Hepatocyte (in vitro differentiated cells): Measurements from ENCODE around the gene SEMA5A. TPM values are rescaled to one million over a fixed set of nuclear protein-coding genes. Genes with fewer than 3 reads are reported as not detected.
A peak's percentile ranks its signal among the peaks of the same experiment; 100 is the strongest.

Experiments
- DNase-seq: peaks from one replicate; pipeline ENCODE4 v3.0.0-alpha.2; 2016; ENCODE audit warnings: low spot score
- H2AFZ ChIP-seq: fragments of 200-600 bp; sonication (generic); 2 replicates; pipeline ENCODE4 v1.6.0; 2016; ENCODE audit warnings: antibody characterized with exemption, mild to moderate bottlenecking
- H3K27ac ChIP-seq: fragments of 200-600 bp; sonication (generic); 2 replicates; pipeline ENCODE4 v1.5.1; 2016; ENCODE audit warnings: mild to moderate bottlenecking
- H3K27me3 ChIP-seq: fragments of 200-600 bp; sonication (generic); 2 replicates; pipeline ENCODE4 v1.6.1; 2016
- H3K36me3 ChIP-seq: fragments of 200-600 bp; sonication (generic); replicated peaks from 2 replicates; pipeline ENCODE4 v1.5.1; 2016; ENCODE audit warnings: low read depth; ENCODE audit not compliant: insufficient read depth
- H3K4me1 ChIP-seq: fragments of 200-600 bp; sonication (generic); 2 replicates; pipeline ENCODE4 v1.5.1; 2016; ENCODE audit warnings: mild to moderate bottlenecking, moderate library complexity; ENCODE audit not compliant: insufficient read depth
- H3K4me2 ChIP-seq: fragments of 200-600 bp; sonication (generic); 2 replicates; pipeline ENCODE4 v1.6.0; 2016
- H3K4me3 ChIP-seq: fragments of 200-600 bp; sonication (generic); 2 replicates; pipeline ENCODE4 v1.5.1; 2016; ENCODE audit warnings: mild to moderate bottlenecking
- H3K79me2 ChIP-seq: fragments of 200-600 bp; sonication (generic); 2 replicates; pipeline ENCODE4 v1.6.0; 2017; ENCODE audit warnings: mild to moderate bottlenecking
- H3K9me2 ChIP-seq: fragments of 200-600 bp; sonication (generic); replicated peaks from 2 replicates; pipeline ENCODE4 v1.6.0; 2017; ENCODE audit warnings: mild to moderate bottlenecking; ENCODE audit not compliant: insufficient read depth
- H3K9me3 ChIP-seq: fragments of 200-600 bp; sonication (generic); 2 replicates; pipeline ENCODE4 v1.5.1; 2016; ENCODE audit warnings: low read depth, mild to moderate bottlenecking
- H4K20me1 ChIP-seq: fragments of 200-600 bp; sonication (generic); 2 replicates; pipeline ENCODE4 v1.6.0; 2016; ENCODE audit warnings: mild to moderate bottlenecking; ENCODE audit not compliant: insufficient read depth, poor library complexity, severe bottlenecking
- CTCF ChIP-seq: fragments of 200-600 bp; sonication (generic); IDR thresholded peaks from 2 replicates; pipeline ENCODE4 v1.5.1; 2016; ENCODE audit warnings: antibody characterized with exemption, mild to moderate bottlenecking; ENCODE audit not compliant: poor library complexity
- EZH2 ChIP-seq: fragments of 200-600 bp; sonication (generic); IDR thresholded peaks from 2 replicates; pipeline ENCODE4 v1.6.1; 2016; ENCODE audit warnings: antibody characterized with exemption, mild to moderate bottlenecking, borderline replicate concordance
- EZH2phosphoT487 ChIP-seq: fragments of 200-600 bp; sonication (generic); IDR thresholded peaks from one replicate; pipeline ENCODE4 v1.6.1; 2018; ENCODE audit warnings: antibody characterized with exemption, mild to moderate bottlenecking, low read depth, moderate library complexity; ENCODE audit not compliant: unreplicated experiment, severe bottlenecking
- WGBS: methylation state at CpG from one replicate; pipeline ENCODE4 v1.1.6; 2016; ENCODE audit warnings: low lambda C conversion rate; ENCODE audit errors: missing lambda C conversion rate; 5-methylcytosine and 5-hydroxymethylcytosine counted together
- polyA plus RNA-seq: library from polyadenylated mRNA; unstranded; fragments of >200 nt; fragmentation: Nextera tagmentation; extraction: Ambion mirVana; gene quantifications from 2 replicates; pipeline ENCODE4 v1.2.1, GENCODE V29; 2016
- total RNA-seq: library from RNA; depleted of rRNA; stranded (reverse); fragments of >200 nt; gene quantifications from 2 replicates; pipeline ENCODE4 v1.2.3, GENCODE V29; 2014

The SEMA5A gene
- total and polyA plus RNA-seq, 2 experiments from 2014 or later = 10.7 to 21.7 TPM

- TF ChIP-seq EZH2phosphoT487 (no peak), EZH2 (no peak), CTCF (no peak)
- H3K9me2 ChIP-seq = no peaks in the 10 kb centered on the region
- peak overlapping the region; percentile 96 for H3K4me2 ChIP-seq
- no peak overlapping the region for H2AFZ ChIP-seq
- peaks cover 5% of the 10 kb centered on the region for H3K27me3 ChIP-seq
- H3K36me3 ChIP-seq = no peaks in the 10 kb centered on the region
- H4K20me1 ChIP-seq = no peaks in the 10 kb centered on the region
- no peaks in the 10 kb centered on the region for H3K9me3 ChIP-seq
- WGBS = 51% methylated on average over 10 of the region's 10 CpGs
- peaks cover 6% of the 10 kb centered on the region for H3K4me1 ChIP-seq
- H3K79me2 ChIP-seq = peaks cover 56% of the 10 kb centered on the region
- DNase-seq = no peak
- H3K27ac ChIP-seq = peak overlapping the region; percentile 67
- H3K4me3 ChIP-seq = peak overlapping the region; percentile 95
Observed at GRCh38 chr5:9543311-9543920, 2.5 kb downstream of the SEMA5A start.

GRCh38 chr5:9540791-9541190, 5.1 kb downstream of the SEMA5A start:
- WGBS = 60% methylated on average over 7 of the region's 7 CpGs
- peak overlapping the region; percentile 58 for H3K4me2 ChIP-seq
- H3K4me3 ChIP-seq = no peak overlapping the region
- peaks cover 38% of the 10 kb centered on the region for H3K79me2 ChIP-seq
- H3K36me3 ChIP-seq = no peaks in the 10 kb centered on the region
- no peaks in the 10 kb centered on the region for H3K9me2 ChIP-seq
- TF ChIP-seq CTCF = no peak
- no peak for TF ChIP-seq EZH2phosphoT487
- TF ChIP-seq EZH2 = no peak
- no peaks in the 10 kb centered on the region for H4K20me1 ChIP-seq
- H3K9me3 ChIP-seq = no peaks in the 10 kb centered on the region
- H3K4me1 ChIP-seq = no peaks in the 10 kb centered on the region
- peaks cover 5% of the 10 kb centered on the region for H3K27me3 ChIP-seq
- no peak for DNase-seq
- no peak overlapping the region for H2AFZ ChIP-seq
- no peak overlapping the region for H3K27ac ChIP-seq

DNA sequence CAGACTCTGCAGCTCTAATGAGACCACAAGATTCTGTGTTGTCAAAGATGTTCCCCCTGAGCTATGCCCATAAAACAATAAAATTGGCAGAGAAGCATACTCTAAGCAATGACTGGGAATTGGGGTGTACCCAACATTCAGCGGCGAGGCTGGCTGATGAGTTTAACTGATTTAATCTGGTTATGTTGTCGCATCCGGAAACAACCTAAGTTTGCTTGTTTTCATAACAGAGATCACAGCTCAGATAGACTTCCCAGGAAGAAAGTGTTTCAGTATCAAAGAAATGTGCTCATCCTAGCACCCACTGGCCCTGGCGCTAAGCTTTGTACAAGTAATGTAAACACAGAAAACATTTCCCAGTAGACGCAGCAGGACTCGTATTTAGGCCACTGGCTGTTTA, 7.4 kb downstream of the SEMA5A start:
- Histone ChIP-seq H3K36me3 (no peaks in the 10 kb centered on the region), H4K20me1 (no peaks in the 10 kb centered on the region), H3K9me3 (no peaks in the 10 kb centered on the region), H3K9me2 (no peaks in the 10 kb centered on the region), H3K4me2 (no peak overlapping the region), H3K4me1 (no peaks in the 10 kb centered on the region), H3K27ac (no peak overlapping the region), H3K4me3 (no peak overlapping the region), H3K79me2 (peaks cover 27% of the 10 kb centered on the region), H2AFZ (no peak overlapping the region), H3K27me3 (peaks cover 5% of the 10 kb centered on the region)
- DNase-seq = no peak
- no peak for TF ChIP-seq CTCF
- TF ChIP-seq EZH2 = no peak
- no peak for TF ChIP-seq EZH2phosphoT487
- 59% methylated on average over 7 of the region's 7 CpGs for WGBS
